Progenitor cell of endocrine pancreas (in vitro differentiated cells): ENCODE data around the gene IVL. TPM values are rescaled to one million over a fixed set of nuclear protein-coding genes. Genes with fewer than 3 reads are reported as not detected.

ENCODE experiments used
- DNase-seq: peaks from one replicate; pipeline ENCODE4 v3.0.0; 2021; ENCODE audit warnings: low spot score; ENCODE audit not compliant: unreplicated experiment
- H3K27ac Mint-ChIP-seq: 2 replicates; pipeline ENCODE4 v1.8.0; 2021; ENCODE audit warnings: mild to moderate bottlenecking, moderate library complexity, mixed read lengths
- H3K27me3 Mint-ChIP-seq: 2 replicates; pipeline ENCODE4 v1.8.0; 2021; ENCODE audit warnings: mixed read lengths
- H3K36me3 Mint-ChIP-seq: 2 replicates; pipeline ENCODE4 v1.8.0; 2022; ENCODE audit warnings: mixed read lengths; ENCODE audit not compliant: insufficient read depth
- H3K4me1 Mint-ChIP-seq: 2 replicates; pipeline ENCODE4 v1.8.0; 2021; ENCODE audit warnings: low read depth, mixed read lengths
- H3K4me3 Mint-ChIP-seq: 2 replicates; pipeline ENCODE4 v1.8.0; 2021; ENCODE audit warnings: low read depth, mild to moderate bottlenecking, moderate library complexity, mixed read lengths
- H3K9me3 Mint-ChIP-seq: 2 replicates; pipeline ENCODE4 v1.8.0; 2021; ENCODE audit warnings: low read depth, mixed read lengths
- total RNA-seq: library from RNA; stranded (reverse); gene quantifications from 2 replicates; pipeline ENCODE4 v1.2.1, GENCODE V29; 2021
- TF ChIP-seq, protein P1 (sequence below): fragments of 200-600 bp; sonication (generic); IDR thresholded peaks from one replicate; pipeline ENCODE4 v1.5.0; 2021; ENCODE audit warnings: antibody characterized with exemption, mild to moderate bottlenecking; ENCODE audit not compliant: unreplicated experiment

The IVL gene
- total RNA-seq, 1 donor from 2014 or later: not detected

DNA sequence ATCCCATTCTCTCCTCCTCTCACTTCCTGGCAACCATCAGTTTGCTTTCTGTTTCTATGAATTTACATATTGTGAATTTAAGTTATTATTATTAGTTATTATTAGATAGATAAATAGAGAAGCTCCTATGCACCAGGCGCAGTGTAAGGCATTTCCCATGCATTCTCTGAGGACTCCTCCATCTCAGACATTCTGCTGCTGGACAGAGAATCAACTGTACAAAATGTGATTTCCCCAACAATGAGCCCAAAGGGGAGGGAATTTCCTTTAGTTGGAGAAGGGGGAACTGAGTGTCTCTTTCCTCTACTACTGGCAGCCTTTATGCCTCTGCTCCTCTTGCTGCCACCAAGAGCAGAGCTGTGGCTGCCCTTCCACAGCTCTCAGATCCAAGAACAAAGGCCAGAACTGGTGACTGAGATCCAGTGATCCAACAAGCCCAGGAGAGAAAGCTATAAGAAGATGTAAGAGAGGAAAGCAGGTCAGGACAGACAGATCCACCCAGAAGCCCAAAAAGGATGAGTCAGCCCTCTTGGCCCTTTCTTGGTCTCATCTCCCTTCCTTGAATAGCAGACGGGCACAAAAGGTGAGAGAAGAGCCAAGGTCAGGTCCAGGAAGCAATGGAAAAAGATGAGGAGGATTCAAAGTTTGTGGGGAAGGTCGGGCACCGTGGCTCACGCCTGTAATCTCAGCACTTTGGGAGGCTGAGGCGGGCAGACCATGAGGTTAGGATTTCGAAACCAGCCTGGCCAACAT lies 3.5 kb upstream of the IVL start:
- H3K4me3 Mint-ChIP-seq: no peak overlapping the region
- H3K27me3 Mint-ChIP-seq: no peaks in the 10 kb centered on the region
- no peaks in the 10 kb centered on the region for H3K4me1 Mint-ChIP-seq
- H3K36me3 Mint-ChIP-seq: no peaks in the 10 kb centered on the region
- no peak overlapping the region for H3K27ac Mint-ChIP-seq
- TF ChIP-seq, protein P1, sequence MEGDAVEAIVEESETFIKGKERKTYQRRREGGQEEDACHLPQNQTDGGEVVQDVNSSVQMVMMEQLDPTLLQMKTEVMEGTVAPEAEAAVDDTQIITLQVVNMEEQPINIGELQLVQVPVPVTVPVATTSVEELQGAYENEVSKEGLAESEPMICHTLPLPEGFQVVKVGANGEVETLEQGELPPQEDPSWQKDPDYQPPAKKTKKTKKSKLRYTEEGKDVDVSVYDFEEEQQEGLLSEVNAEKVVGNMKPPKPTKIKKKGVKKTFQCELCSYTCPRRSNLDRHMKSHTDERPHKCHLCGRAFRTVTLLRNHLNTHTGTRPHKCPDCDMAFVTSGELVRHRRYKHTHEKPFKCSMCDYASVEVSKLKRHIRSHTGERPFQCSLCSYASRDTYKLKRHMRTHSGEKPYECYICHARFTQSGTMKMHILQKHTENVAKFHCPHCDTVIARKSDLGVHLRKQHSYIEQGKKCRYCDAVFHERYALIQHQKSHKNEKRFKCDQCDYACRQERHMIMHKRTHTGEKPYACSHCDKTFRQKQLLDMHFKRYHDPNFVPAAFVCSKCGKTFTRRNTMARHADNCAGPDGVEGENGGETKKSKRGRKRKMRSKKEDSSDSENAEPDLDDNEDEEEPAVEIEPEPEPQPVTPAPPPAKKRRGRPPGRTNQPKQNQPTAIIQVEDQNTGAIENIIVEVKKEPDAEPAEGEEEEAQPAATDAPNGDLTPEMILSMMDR: no peak
- H3K9me3 Mint-ChIP-seq: peaks cover 35% of the 10 kb centered on the region
- no peak for DNase-seq

- TF ChIP-seq, protein P1: no peak
- Mint-ChIP-seq H3K36me3 (no peaks in the 10 kb centered on the region), H3K4me3 (no peak overlapping the region), H3K27ac (no peak overlapping the region), H3K4me1 (no peaks in the 10 kb centered on the region), H3K27me3 (no peaks in the 10 kb centered on the region), H3K9me3 (peaks cover 28% of the 10 kb centered on the region)
- no peak for DNase-seq
Measured at GRCh38 chr1:152906023-152906565, 2.3 kb upstream of the IVL start.

DNA sequence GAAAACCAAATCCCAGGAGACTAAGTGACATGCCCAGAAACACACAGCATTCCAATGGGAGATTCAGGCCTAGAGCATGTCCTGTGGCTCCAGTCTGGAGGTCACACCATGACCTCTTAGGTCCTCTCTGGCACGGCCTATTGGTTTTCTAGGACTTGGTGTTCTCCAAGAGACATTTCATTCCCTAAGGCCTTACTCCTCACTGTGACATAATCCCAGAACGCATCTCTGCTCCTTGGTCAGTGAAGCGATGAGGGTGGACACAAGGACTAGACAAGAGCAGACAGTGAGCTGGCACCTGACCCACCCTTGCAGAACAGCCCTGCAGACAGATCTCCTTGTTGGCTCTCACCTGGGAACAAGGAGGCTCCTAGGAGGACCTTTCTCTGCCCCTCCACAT lies 860 bp downstream of the IVL start:
- peaks cover 3% of the 10 kb centered on the region for H3K27me3 Mint-ChIP-seq

DNA sequence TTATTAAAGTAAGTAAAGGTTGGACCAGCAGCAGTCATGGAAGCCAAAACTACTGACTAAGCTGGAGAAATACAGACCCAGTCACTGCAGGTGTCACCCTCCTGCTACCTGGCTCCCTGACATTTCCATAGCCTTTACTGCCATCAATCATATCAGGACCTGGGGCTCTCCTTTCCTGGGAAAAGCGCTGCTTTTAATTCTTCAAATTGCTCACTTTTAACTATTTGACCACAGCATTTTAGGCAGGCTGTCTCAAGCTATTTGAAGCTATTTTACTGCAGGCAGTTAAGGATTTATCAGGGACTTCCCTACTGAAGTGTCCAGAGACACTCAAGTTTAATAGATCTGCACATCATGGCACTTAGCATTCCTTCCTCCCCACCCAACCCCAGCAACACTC lies 4.1 kb downstream of the IVL start:
- Mint-ChIP-seq H3K4me1 (no peaks in the 10 kb centered on the region), H3K27me3 (peaks cover 3% of the 10 kb centered on the region), H3K27ac (no peak overlapping the region), H3K36me3 (no peaks in the 10 kb centered on the region), H3K4me3 (no peak overlapping the region), H3K9me3 (peaks cover 30% of the 10 kb centered on the region)
- DNase-seq: no peak
- TF ChIP-seq, protein P1: no peak

More for the DNA sequence above, 860 bp downstream of the IVL start:
- H3K9me3 Mint-ChIP-seq: peaks cover 38% of the 10 kb centered on the region
- H3K4me1 Mint-ChIP-seq: no peaks in the 10 kb centered on the region
- H3K4me3 Mint-ChIP-seq: no peak overlapping the region
- no peak for DNase-seq
- no peaks in the 10 kb centered on the region for H3K36me3 Mint-ChIP-seq
- TF ChIP-seq, protein P1: no peak
- no peak overlapping the region for H3K27ac Mint-ChIP-seq

- no peaks in the 10 kb centered on the region for H3K4me1 Mint-ChIP-seq
- DNase-seq: no peak
- H3K4me3 Mint-ChIP-seq: no peak overlapping the region
- H3K27me3 Mint-ChIP-seq: peaks cover 3% of the 10 kb centered on the region
- no peak overlapping the region for H3K27ac Mint-ChIP-seq
- TF ChIP-seq, protein P1: no peak
- peaks cover 28% of the 10 kb centered on the region for H3K9me3 Mint-ChIP-seq
- H3K36me3 Mint-ChIP-seq: no peaks in the 10 kb centered on the region
Measured at GRCh38 chr1:152912900-152913299, 4.6 kb downstream of the IVL start.
